Body of pancreas (tissue), 4 donors: ENCODE data around the gene FBXO31.

ENCODE experiments used
- POLR2A ChIP-seq, 3 donors: fragments of 450-650 bp; IDR thresholded peaks; one replicate each; pipeline ENCODE4 v1.6.1; 2016; ENCODE audit warnings: antibody characterized with exemption in 3 of 3, mild to moderate bottlenecking in 2 of 3
- TF ChIP-seq, protein P1 (sequence below), 7 experiments: fragments of 450-650 bp in 4 of 7; fragments of 200-600 bp in 3 of 7; sonication (generic) in 3 of 7; IDR thresholded peaks; one replicate each; pipeline ENCODE4 v1.5.1; 2016 to 2019; ENCODE audit warnings: antibody characterized with exemption in 7 of 7

DNA sequence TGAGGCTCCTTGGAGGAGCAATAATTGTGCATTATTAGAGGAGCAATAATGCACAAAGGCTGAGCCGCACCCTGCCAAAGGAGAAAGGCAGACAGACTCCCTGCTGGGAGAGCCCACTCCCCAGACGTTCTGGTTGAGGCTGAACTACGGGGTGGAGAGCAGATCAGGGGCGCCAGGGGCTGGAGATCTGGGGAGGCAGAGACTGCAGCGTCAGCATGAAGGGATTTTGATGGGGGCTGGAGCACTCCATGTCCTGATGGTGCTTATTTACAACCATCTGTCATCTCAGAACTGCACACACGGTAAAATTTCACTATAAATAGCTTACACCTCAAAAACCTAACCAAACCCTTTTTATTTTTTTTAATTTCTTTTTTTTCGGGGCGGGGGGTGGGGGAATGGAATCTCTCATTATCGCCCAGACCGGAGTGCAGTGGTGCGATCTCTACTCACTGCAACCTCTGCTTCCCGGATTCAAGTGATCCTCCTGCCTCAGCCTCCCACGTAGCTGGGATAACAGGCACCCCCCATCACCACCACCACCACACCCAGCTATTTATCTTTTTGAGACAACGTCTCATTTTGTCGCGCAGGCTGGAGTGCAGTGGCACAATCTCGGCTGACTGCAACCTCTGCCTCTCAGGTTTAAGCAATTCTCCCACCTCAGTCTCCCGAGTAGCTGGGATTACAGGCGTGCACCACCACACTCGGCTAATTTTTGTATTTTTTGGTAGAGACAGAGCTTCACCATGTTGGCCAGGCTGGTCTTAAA lies 62.1 kb downstream of the FBXO31 start:
- TF ChIP-seq, protein P1, sequence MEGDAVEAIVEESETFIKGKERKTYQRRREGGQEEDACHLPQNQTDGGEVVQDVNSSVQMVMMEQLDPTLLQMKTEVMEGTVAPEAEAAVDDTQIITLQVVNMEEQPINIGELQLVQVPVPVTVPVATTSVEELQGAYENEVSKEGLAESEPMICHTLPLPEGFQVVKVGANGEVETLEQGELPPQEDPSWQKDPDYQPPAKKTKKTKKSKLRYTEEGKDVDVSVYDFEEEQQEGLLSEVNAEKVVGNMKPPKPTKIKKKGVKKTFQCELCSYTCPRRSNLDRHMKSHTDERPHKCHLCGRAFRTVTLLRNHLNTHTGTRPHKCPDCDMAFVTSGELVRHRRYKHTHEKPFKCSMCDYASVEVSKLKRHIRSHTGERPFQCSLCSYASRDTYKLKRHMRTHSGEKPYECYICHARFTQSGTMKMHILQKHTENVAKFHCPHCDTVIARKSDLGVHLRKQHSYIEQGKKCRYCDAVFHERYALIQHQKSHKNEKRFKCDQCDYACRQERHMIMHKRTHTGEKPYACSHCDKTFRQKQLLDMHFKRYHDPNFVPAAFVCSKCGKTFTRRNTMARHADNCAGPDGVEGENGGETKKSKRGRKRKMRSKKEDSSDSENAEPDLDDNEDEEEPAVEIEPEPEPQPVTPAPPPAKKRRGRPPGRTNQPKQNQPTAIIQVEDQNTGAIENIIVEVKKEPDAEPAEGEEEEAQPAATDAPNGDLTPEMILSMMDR (IDR thresholded peaks at IDR 0.05) = no peak
- no peak for TF ChIP-seq POLR2A (IDR thresholded peaks at IDR 0.05)
